ENCODE data around the gene ITPRID1.
"Not testable (repeated sequence)": the region's sequence is repeated elsewhere in the genome, so short reads cannot be mapped to it uniquely, and the experiment has no call there.

Gene ITPRID1

DNA sequence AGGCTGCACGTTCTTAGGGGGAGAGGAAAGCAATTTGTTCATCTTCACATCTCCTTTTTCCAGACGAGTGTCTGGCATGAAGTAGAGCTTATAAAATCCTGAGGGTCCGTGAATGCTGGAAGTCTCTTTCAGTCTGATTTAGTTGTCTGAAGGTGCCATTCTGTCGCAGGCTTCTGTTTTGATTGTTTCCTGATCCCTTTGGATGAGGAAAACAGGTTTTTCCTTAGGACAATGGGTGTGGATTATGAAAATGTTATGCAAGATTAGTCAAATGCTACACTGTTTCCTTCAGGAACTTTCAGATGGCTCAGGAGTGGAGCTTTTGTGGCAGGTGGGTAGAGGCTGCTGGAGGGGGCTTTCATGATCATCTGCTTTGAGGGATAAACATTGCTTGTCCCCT, at the start of gene ITPRID1:
Gene ITPRID1, plus strand, starts transcription at position 301 of the 400 bp plus-strand sequence. CDS start 38,935 bp downstream, outside the sequence.
- TF ChIP-seq, protein P1, sequence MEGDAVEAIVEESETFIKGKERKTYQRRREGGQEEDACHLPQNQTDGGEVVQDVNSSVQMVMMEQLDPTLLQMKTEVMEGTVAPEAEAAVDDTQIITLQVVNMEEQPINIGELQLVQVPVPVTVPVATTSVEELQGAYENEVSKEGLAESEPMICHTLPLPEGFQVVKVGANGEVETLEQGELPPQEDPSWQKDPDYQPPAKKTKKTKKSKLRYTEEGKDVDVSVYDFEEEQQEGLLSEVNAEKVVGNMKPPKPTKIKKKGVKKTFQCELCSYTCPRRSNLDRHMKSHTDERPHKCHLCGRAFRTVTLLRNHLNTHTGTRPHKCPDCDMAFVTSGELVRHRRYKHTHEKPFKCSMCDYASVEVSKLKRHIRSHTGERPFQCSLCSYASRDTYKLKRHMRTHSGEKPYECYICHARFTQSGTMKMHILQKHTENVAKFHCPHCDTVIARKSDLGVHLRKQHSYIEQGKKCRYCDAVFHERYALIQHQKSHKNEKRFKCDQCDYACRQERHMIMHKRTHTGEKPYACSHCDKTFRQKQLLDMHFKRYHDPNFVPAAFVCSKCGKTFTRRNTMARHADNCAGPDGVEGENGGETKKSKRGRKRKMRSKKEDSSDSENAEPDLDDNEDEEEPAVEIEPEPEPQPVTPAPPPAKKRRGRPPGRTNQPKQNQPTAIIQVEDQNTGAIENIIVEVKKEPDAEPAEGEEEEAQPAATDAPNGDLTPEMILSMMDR (IDR thresholded peaks at IDR 0.05; ENCODE audit: low read depth, low read length, missing control alignments): no peak
- H3K4me3 ChIP-seq (ENCODE audit: low read depth, low read length): no peak within 1 kb of the TSS
- no peak for DNase-seq (ENCODE audit: low read depth)

- no peak for DNase-seq (ENCODE audit: low read depth)
- TF ChIP-seq, protein P1 (IDR thresholded peaks at IDR 0.05; ENCODE audit: low read depth, low read length, missing control alignments): no peak
- H3K4me3 ChIP-seq (ENCODE audit: low read depth, low read length): no peak overlapping the region
Measured at GRCh38 chr7:31464601-31465000, 49.3 kb upstream of the ITPRID1 start.

DNA sequence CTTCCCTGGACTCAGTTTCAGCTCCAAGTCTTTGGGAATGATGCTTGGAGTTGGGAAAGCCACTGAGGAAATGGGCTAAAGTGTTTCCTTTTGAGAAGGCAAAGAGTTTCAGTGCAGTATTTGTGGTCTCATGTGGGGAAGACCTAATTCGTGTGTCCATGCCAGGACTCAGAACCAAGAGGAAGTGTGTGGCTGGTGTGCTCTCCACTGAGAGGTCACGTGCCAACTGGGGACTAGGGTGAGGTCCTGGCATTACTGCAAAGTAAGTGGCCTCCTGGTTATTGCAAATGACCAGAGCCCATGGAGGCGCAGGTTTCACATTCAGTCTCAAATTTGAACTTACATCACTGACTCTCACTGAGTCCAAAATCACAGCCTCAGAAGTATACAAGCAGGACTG, 48.6 kb upstream of the ITPRID1 start:
- TF ChIP-seq, protein P1 (IDR thresholded peaks at IDR 0.05; ENCODE audit: low read depth, low read length, missing control alignments): no peak
- no peak overlapping the region for H3K4me3 ChIP-seq (ENCODE audit: low read depth, low read length)
- DNase-seq (ENCODE audit: low read depth): no peak

GRCh38 chr7:31466036-31466435, 47.9 kb upstream of the ITPRID1 start:
- TF ChIP-seq, protein P1 (IDR thresholded peaks at IDR 0.05; ENCODE audit: low read depth, low read length, missing control alignments): no peak
- no peak for DNase-seq (ENCODE audit: low read depth)
- H3K4me3 ChIP-seq (ENCODE audit: low read depth, low read length): no peak overlapping the region

DNA sequence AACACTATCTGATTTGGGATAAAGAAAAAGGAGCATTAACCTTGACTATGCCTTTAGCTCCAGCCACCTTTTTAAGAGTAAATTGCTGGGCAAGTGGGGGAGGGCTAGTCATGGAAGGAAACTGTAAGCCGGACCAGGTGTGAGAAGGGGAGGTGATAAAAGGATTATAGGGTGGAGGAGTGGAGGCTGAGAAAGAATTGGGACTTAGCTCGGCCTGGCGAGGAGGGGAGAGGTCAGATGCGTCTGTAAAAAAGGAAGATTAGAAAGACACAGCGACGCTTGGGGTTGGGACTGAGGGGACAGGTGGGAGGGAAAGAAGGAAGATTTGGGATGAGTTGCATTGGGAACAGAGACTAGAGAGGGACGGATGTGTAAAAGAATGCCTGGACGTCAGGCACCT, 43.0 kb upstream of the ITPRID1 start:
- not testable (repeated sequence) for H3K4me3 ChIP-seq (ENCODE audit: low read depth, low read length)

GRCh38 chr7:31475368-31475767, 38.5 kb upstream of the ITPRID1 start:
- DNase-seq (ENCODE audit: low read depth): no peak
- TF ChIP-seq, protein P1 (IDR thresholded peaks at IDR 0.05; ENCODE audit: low read depth, low read length, missing control alignments): no peak
- H3K4me3 ChIP-seq (ENCODE audit: low read depth, low read length): no peak overlapping the region

More for the DNA sequence above, 43.0 kb upstream of the ITPRID1 start:
- not testable (repeated sequence) for DNase-seq (ENCODE audit: low read depth)

DNA sequence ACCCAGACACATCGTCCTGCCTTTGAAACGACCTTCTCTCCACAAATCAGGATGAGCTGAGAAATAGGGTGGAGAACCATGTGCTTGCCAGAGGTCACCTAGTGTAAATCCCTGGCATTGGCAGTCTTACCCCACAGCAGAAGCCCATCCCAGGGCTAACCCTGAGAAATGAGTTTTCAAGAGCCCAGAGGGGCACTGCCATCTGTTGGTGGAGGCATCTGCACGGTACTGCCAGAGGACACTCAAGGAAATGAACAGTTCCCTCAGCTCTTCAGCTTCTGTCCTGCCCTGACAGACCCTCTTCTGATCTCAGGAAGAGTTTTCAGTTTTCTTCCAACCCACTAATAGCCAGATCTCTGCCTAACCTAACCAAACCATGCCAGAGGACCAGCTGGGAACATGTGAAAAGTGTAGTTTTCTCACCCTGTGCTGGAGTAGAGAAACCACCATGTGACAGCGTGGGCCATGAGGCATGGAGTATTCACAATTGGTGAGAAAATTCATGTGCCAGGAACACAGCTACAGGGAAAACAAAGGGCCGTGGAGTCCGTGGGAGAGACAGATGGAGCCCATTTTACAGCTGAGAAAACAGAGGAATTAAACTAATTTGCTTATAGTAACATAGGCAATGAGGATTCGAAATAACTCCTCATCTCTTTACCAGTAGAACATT, 37.7 kb upstream of the ITPRID1 start:
- DNase-seq (ENCODE audit: low read depth): no peak
- no peak overlapping the region for H3K4me3 ChIP-seq (ENCODE audit: low read depth, low read length)
- TF ChIP-seq, protein P1 (IDR thresholded peaks at IDR 0.05; ENCODE audit: low read depth, low read length, missing control alignments): no peak
